Posterior vena cava (tissue), 2 donors: ENCODE measurements around the gene SYP. TPM values are rescaled to one million over a fixed set of nuclear protein-coding genes. Genes with fewer than 3 reads are reported as not detected.
"Not testable (repeated sequence)": the region's sequence is repeated elsewhere in the genome, so short reads cannot be mapped to it uniquely, and the experiment has no call there.

Experiments
- DNase-seq: peaks from one replicate; pipeline ENCODE4 v3.0.0-alpha.2; 2020; ENCODE audit warnings: low spot score
- intact Hi-C, 2 donors: fragments of 100-400 bp; cut with DNase I; formaldehyde crosslinking; loops; one replicate each; pipeline versions ENCODE4 v1.14.1 to v1.14.2; 2022 to 2023
- total RNA-seq, 2 donors: library from RNA; stranded (reverse); fragmentation: NEBNext Ultra II Directional; extraction: Animal tissue kit (Norgen Biotek cat#: 25700); gene quantifications; one replicate each; pipeline ENCODE4 v1.2.1, GENCODE V29; 2021
- donor health status: DM: yes; HTN: yes; CAD: no.
- donor health status: DM: yes; HTN: yes; CAD: no.

SYP gene
- total RNA-seq, 2 donors from 2014 or later: 1.1 to 1.5 TPM

GRCh38 chrX:49175435-49176274 is 24.3 kb downstream of the SYP start:
- intact Hi-C loops: no loop called here
- DNase-seq: no peak

GRCh38 chrX:49174723-49175122 is 25.3 kb downstream of the SYP start:
- DNase-seq: no peak
- intact Hi-C loops: no loop called here

DNA sequence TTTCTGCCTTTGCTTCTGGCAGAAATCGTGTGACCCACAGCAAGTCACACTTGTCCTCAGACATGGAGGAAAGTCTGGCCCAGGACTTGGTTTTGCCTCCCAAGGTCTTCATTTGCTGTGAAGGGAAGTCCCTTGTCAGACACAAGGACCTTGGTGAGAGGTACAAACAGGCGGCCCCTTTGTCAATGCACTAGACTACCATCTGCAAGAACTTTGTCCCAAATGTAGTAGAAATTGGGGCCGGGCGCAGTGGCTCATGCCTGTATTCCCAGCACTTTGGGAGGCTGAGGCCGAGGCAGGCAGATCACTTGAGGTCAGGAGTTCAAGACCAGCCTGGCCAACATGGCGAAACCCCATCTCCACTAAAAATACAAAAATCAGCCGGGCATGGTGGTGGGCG is 26.4 kb downstream of the SYP start:
- intact Hi-C loops, DNase-seq: not testable (repeated sequence)

- intact Hi-C loops: no loop called here
- peak; percentile 92 for DNase-seq
Observed at GRCh38 chrX:49172280-49172780, 27.7 kb downstream of the SYP start.

DNA sequence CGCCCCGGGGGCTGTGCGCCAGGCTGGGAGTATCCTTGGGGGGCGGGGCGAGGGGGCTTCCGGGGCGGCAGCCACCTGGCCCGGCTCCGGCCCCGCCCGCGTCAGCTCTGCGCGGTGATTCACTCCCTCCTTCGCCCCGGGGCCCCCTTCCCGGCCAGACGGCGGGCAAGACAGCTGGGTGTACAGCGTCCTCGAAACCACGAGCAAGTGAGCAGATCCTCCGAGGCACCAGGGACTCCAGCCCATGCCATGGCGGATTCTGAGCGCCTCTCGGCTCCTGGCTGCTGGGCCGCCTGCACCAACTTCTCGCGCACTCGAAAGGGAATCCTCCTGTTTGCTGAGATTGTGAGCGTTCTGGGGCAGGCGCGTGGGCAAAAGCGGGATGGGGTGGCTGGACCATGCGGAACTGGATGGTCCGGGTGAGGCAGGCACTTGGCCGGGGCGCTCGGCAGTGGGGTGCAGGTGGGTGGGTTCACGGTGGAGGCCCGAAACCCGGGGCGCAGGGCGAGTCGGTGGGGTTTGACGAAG is 28.2 kb downstream of the SYP start, which contains the start of gene PLP2:
PLP2 (plus strand) TSS at position 147 of the 528 bp plus-strand sequence; CDS start at position 250, 103 bp downstream.
- peak; percentile 88 for DNase-seq
- intact Hi-C loops: no loop called here

- DNase-seq: no peak
- intact Hi-C loops: loop anchor here in 1 of 2 donors (5.0 kb wide), 1 partner anchor 645 kb away; no protein-coding TSS in a partner anchor
Observed at GRCh38 chrX:49167740-49168108, 32.3 kb downstream of the SYP start.

- intact Hi-C loops: loop anchor here in 1 of 2 donors (5.0 kb wide), 1 partner anchor 645 kb away; no protein-coding TSS in a partner anchor
- DNase-seq: peak; percentile 95
Observed at GRCh38 chrX:49166914-49167739, 32.9 kb downstream of the SYP start.

DNA sequence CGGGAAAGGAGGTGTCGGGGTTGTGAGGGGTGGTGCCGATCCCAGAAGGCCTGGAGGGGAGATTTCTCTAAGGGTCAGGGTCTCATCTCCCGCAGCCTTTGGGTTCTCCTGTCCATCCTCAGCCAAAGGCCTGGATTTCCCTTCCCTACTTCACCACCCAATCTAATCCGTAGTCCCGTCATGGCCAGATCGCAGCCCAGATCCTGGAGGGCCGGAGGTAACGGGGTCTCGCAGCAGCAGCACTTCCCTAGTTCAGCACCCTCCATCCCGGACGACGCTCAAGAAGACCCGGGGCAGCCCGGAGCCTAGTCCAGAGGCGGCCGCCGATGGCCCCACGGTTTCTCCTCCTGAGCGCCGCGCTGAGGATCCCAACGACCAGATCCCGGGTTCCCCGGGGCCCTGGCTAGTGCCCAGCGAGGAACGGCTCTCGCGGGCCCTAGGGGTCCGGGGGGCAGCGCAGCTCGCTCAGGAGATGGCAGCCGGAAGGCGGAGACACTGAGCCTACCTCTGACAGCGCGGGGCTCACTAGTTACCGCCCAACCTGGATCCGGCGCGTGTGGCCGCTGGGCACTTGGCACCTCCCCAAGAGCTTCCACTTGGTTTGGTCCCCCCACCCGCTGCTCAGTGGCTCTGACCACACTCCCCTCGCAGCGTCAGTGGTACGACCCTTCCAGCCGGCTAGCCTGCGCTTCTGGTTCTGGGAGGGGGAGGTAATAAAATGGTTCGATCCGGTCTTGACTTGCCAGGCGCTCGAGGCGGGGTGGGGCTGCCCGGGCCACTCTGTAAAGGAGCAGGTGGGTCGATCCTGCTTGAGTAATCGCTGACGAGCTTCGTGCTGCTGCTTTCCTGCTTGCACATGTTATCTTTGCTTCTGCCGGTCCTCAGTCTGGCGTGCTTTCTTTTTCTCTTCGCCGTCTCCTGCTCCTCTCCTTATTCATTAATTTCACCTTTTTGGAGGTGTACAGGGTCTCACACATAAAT is 33.8 kb downstream of the SYP start:
- intact Hi-C loops: loop anchor here in 1 of 2 donors (5.0 kb wide), 1 partner anchor 646 kb away; no protein-coding TSS in a partner anchor
- DNase-seq: peak; percentile 94

DNA sequence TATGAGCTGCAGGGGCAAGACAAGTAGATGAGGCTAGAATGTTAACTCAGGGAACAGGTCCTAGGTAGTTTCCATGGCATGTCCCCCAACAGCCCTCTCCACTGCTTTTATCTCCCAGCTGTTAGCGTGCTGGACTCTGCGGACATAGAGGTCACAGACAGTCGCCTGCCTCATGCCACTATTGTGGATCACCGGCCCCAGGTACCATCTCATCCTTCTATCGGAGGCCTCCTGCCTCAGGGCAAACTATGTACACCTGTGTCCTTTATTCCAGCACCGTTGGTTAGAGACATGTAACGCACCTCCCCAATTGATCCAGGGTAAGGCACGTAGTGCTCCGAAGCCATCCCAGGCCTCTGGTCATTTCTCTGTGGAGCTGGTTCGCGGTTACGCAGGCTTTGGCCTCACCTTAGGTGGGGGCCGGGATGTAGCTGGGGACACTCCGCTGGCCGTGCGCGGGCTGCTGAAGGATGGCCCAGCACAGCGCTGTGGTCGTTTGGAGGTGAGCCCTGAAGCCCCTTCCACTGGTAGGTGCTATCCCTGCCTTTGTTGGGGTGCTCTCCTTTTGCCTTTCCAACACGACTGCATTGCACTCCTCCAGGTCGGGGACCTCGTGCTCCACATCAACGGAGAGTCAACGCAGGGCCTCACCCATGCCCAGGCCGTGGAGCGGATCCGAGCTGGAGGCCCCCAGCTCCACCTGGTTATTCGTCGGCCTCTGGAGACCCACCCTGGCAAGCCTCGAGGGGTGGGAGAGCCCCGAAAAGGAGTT is 35.2 kb downstream of the SYP start:
- intact Hi-C loops: loop anchor here in 1 of 2 donors (5.0 kb wide), 1 partner anchor 648 kb away; no protein-coding TSS in a partner anchor
- no peak for DNase-seq

- intact Hi-C loops: no loop called here
- peak; percentile 96 for DNase-seq
Observed at GRCh38 chrX:49163555-49164419, 36.2 kb downstream of the SYP start.

GRCh38 chrX:49162620-49163019 is 37.4 kb downstream of the SYP start, which contains the start of gene MAGIX:
MAGIX (plus strand) TSS chrX:49162758; CDS start chrX:49162890, 132 bp downstream.
- no peak for DNase-seq
- intact Hi-C loops: no loop called here

DNA sequence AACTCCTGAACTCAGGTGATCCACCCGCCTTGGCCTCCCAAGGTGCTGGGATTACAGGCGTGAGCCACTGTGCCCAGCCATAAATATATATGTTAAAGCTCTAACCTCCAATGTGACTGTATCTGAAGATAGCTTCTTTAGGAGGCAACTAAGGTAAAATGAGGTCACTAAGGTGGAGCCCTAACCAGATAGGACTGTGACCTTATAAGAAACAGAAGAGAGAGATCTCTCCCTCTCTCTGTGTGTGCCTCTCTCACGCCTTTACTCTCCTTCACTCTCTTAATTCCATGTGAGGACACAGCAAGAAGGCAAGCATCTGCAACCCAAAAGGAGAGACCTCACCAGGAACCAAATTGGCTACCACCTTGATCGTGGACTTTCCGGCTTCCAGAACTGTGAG is 38.4 kb downstream of the SYP start:
- intact Hi-C loops: no loop called here
- DNase-seq: no peak

DNA sequence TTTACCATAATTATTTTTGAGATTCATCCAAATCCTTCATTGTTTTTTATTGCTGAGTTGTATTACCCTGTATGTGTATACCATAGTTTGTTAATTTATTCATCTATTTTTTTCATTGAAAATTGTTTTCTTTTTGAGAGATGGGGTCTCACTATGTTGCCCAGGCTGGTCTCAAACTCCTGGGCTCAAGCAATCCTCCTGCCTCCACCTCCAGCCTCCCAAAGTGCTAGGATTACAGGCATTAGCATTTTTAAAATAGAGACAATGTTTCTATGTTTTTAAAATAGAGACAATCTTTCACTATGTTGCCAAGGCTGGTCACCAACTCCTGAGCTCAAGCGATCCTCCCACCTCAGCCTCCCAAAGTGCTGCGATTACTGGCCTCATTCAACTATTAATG is 39.1 kb downstream of the SYP start:
- intact Hi-C loops: no loop called here

GRCh38 chrX:49157194-49157593 is 42.8 kb downstream of the SYP start:
- intact Hi-C loops: no loop called here
- no peak for DNase-seq

More for the DNA sequence above, 39.1 kb downstream of the SYP start:
- DNase-seq: no peak

DNA sequence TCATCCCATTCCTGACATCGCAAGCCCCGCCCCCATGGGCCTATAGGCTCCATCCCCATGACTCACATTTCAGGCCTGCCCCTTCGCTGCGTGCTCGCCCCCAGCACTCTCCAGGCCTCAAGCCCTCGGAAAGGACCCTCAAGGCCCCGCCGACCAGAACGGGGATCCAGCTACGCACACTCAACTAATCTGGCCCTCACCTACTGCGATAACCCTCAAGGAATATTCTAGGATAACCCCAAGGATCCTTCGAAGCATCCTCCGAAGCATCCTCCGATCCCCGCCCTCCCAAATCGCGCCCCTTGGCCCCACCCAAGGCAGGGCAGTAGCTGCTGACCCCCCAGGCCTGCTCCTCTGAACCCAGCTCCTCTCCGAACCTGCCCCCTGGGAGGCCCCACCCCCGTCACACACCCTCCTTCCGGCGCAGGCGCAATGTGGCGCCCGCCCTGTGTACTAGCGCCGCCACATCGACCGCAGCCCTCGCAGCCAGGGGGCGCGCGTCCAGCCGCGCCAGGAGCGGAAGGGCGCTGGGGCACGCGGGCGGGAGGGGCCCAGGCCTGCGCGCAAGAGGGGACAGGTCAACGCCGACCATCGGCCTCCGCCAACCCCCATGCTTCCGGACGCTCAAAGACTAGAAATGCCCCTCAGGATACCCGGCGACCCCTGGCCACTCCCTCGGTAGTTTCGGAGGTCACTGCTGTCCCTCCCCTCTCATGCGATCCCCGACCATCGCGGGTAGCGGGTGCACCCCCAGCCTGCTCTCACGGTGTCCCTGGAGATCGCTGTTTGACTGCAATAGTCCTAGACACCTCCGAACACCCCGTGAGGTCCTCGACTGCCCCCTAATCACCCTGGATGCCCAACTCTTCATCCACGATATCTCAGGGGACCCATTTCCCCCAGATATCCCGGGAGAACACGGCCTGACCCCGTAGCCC is 43.8 kb downstream of the SYP start:
- intact Hi-C loops: no loop called here
- DNase-seq: peak; percentile 96
